Esophagus muscularis mucosa (tissue), 3 donors: ENCODE measurements around the gene TEX48.

Experiments
- POLR2A ChIP-seq: fragments of 450-650 bp; IDR thresholded peaks from one replicate; pipeline ENCODE4 v1.6.1; 2017; ENCODE audit warnings: antibody characterized with exemption, moderate library complexity, mild to moderate bottlenecking, low read depth
- POLR2AphosphoS5 ChIP-seq, 2 donors: sonication (generic); formaldehyde crosslinking; IDR thresholded peaks; one replicate each; pipeline ENCODE4 v1.6.1; 2017; ENCODE audit warnings: antibody characterized with exemption in 2 of 2
- TF ChIP-seq, protein P1 (sequence below), 3 experiments: fragments of 200-600 bp in 2 of 3; fragments of 450-650 bp in 1 of 3; sonication (generic) in 2 of 3; IDR thresholded peaks; one replicate each; pipeline ENCODE4 v1.5.1; 2017 to 2019; ENCODE audit warnings: antibody characterized with exemption in 3 of 3, mild to moderate bottlenecking in 2 of 3, moderate library complexity in 1 of 3

DNA sequence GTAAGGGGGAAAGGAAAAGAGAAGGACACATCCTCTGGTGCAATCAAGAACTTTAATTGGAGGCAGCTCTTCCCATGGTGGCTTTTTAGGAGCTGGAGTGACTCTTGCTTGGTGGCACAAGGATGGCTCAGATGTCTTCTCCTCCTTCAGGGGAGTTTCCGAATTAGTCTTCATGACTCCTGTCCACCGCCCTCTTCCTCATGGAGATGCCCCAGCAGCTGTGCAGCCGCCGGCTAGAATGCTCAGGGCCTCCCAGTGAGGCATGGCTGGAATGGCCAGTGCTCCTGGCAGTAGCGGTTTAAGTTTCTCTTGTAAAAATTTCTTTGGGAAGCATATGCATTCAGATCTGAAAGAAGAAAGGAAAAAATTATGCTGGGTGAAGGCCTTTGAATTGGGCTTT is 15.6 kb downstream of the TEX48 start:
- TF ChIP-seq, protein P1, sequence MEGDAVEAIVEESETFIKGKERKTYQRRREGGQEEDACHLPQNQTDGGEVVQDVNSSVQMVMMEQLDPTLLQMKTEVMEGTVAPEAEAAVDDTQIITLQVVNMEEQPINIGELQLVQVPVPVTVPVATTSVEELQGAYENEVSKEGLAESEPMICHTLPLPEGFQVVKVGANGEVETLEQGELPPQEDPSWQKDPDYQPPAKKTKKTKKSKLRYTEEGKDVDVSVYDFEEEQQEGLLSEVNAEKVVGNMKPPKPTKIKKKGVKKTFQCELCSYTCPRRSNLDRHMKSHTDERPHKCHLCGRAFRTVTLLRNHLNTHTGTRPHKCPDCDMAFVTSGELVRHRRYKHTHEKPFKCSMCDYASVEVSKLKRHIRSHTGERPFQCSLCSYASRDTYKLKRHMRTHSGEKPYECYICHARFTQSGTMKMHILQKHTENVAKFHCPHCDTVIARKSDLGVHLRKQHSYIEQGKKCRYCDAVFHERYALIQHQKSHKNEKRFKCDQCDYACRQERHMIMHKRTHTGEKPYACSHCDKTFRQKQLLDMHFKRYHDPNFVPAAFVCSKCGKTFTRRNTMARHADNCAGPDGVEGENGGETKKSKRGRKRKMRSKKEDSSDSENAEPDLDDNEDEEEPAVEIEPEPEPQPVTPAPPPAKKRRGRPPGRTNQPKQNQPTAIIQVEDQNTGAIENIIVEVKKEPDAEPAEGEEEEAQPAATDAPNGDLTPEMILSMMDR (IDR thresholded peaks at IDR 0.05): no peak
- no peak for TF ChIP-seq POLR2AphosphoS5 (IDR thresholded peaks at IDR 0.05)
- TF ChIP-seq POLR2A: no peak
